SK-N-SH treated with all-trans-retinoic acid at 6 μM for 48 hours (cell line): ENCODE results near the gene SSR1.

ENCODE experiments used
- ATAC-seq: fragments of 200-7000 bp; cut with Tn5 transposase; 3 replicates; pipeline ENCODE4 v1.9.1; 2020; ENCODE audit warnings: mild to moderate bottlenecking, moderate library complexity
- ARNTL ChIP-seq: fragments of 450-650 bp; formaldehyde crosslinking; IDR thresholded peaks from 2 replicates; pipeline ENCODE4 v1.5.0; 2020; ENCODE audit warnings: low read depth, mild to moderate bottlenecking, moderate library complexity, borderline replicate concordance
- BACH2 ChIP-seq: fragments of 250-450 bp; sonication (Bioruptor Pico); IDR thresholded peaks from 2 replicates; pipeline ENCODE4 v1.9.0; 2021; ENCODE audit warnings: mild to moderate bottlenecking, borderline replicate concordance
- CSDC2 ChIP-seq: fragments of 250-450 bp; sonication (Bioruptor Pico); IDR thresholded peaks from 2 replicates; pipeline ENCODE4 v1.5.0; 2020; ENCODE audit warnings: mild to moderate bottlenecking, moderate library complexity
- ESRRG ChIP-seq: fragments of 250-450 bp; sonication (Bioruptor Pico); IDR thresholded peaks from 2 replicates; pipeline ENCODE4 v1.6.1; 2021; ENCODE audit warnings: mild to moderate bottlenecking
- GLIS3 ChIP-seq: fragments of 250-450 bp; sonication (Bioruptor Pico); IDR thresholded peaks from 2 replicates; pipeline ENCODE4 v1.5.0; 2020; ENCODE audit warnings: mild to moderate bottlenecking, moderate library complexity
- ISL1 ChIP-seq: fragments of 250-450 bp; sonication (Bioruptor Pico); IDR thresholded peaks from 2 replicates; pipeline ENCODE4 v2.1.2; 2022; ENCODE audit warnings: mild to moderate bottlenecking, moderate library complexity
- OSR1 ChIP-seq: fragments of 250-450 bp; sonication (Bioruptor Pico); IDR thresholded peaks from 2 replicates; pipeline ENCODE4 v1.8.0; 2022; ENCODE audit warnings: moderate library complexity, mild to moderate bottlenecking, inconsistent platforms
- RARB ChIP-seq: fragments of 250-450 bp; sonication (Bioruptor Pico); IDR thresholded peaks from 2 replicates; pipeline ENCODE4 v1.8.0; 2021; ENCODE audit warnings: mild to moderate bottlenecking, moderate library complexity
- SNAI2 ChIP-seq: fragments of 250-450 bp; sonication (Bioruptor Pico); IDR thresholded peaks from 2 replicates; pipeline ENCODE4 v1.5.0; 2020; ENCODE audit warnings: mild to moderate bottlenecking, moderate library complexity
- TCF4 ChIP-seq: fragments of 250-450 bp; sonication (Bioruptor Pico); IDR thresholded peaks from 2 replicates; pipeline ENCODE4 v1.8.0; 2021; ENCODE audit warnings: mild to moderate bottlenecking, moderate library complexity, borderline replicate concordance
- TOX ChIP-seq: fragments of 250-450 bp; sonication (Bioruptor Pico); IDR thresholded peaks from 2 replicates; pipeline ENCODE4 v1.8.0; 2021; ENCODE audit warnings: mild to moderate bottlenecking, moderate library complexity, borderline replicate concordance
- ZC3H10 ChIP-seq: fragments of 250-450 bp; sonication (Bioruptor Pico); IDR thresholded peaks from 2 replicates; pipeline ENCODE4 v1.5.1; 2021; ENCODE audit warnings: mild to moderate bottlenecking, moderate library complexity
- ZFP3 ChIP-seq: fragments of 250-450 bp; sonication (Bioruptor Pico); IDR thresholded peaks from 2 replicates; pipeline ENCODE4 v1.5.0; 2020; ENCODE audit warnings: mild to moderate bottlenecking, moderate library complexity
- ZNF565 ChIP-seq: fragments of 450-650 bp; formaldehyde crosslinking; conservative IDR thresholded peaks from 2 replicates; pipeline ENCODE4 v1.5.0; 2020; ENCODE audit warnings: low read depth, mild to moderate bottlenecking, moderate library complexity
- ZNF70 ChIP-seq: fragments of 450-650 bp; formaldehyde crosslinking; IDR thresholded peaks from 2 replicates; pipeline ENCODE4 v1.5.0; 2020; ENCODE audit warnings: mild to moderate bottlenecking, moderate library complexity
- TF ChIP-seq, protein P1 (sequence below): fragments of 250-450 bp; sonication (Bioruptor Pico); IDR thresholded peaks from 2 replicates; pipeline ENCODE4 v1.8.0; 2021; ENCODE audit warnings: low read depth, mild to moderate bottlenecking, moderate library complexity, borderline replicate concordance
- TF ChIP-seq, protein P2 (sequence below): fragments of 250-450 bp; sonication (Bioruptor Pico); IDR thresholded peaks from 2 replicates; pipeline ENCODE4 v1.8.0; 2020; ENCODE audit warnings: mild to moderate bottlenecking, moderate library complexity, borderline replicate concordance
- TF ChIP-seq, protein P3 (sequence below): fragments of 250-450 bp; sonication (Bioruptor Pico); IDR thresholded peaks from 2 replicates; pipeline ENCODE4 v1.5.0; 2020; ENCODE audit warnings: mild to moderate bottlenecking, moderate library complexity

SSR1 gene

DNA sequence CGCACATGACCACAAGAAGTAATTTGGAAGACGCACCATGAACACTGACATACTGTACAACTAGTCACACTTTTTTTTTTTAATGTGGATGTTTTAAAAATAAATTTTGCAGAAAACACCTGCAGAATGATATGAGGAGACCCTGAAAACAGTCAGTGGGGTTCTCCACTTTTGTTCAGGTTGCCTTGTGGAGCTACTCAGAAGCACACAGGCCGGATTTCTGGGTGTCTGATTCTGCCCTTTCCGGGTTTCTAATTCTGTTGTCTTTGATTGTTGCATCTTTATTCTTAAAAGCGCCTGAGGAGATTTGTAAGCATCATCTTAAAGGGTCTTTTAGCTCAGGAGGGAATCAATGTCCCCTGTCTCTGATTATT is 74.5 kb downstream of the SSR1 start:
- TF ChIP-seq, protein P1, sequence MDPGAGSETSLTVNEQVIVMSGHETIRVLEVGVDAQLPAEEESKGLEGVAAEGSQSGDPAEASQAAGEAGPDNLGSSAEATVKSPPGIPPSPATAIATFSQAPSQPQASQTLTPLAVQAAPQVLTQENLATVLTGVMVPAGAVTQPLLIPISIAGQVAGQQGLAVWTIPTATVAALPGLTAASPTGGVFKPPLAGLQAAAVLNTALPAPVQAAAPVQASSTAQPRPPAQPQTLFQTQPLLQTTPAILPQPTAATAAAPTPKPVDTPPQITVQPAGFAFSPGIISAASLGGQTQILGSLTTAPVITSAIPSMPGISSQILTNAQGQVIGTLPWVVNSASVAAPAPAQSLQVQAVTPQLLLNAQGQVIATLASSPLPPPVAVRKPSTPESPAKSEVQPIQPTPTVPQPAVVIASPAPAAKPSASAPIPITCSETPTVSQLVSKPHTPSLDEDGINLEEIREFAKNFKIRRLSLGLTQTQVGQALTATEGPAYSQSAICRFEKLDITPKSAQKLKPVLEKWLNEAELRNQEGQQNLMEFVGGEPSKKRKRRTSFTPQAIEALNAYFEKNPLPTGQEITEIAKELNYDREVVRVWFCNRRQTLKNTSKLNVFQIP (CRISPR knock-in tag) = no peak
- no peak for TF ChIP-seq GLIS3
- TF ChIP-seq, all 23 proteins: peak for 0
- no peak for ATAC-seq

DNA sequence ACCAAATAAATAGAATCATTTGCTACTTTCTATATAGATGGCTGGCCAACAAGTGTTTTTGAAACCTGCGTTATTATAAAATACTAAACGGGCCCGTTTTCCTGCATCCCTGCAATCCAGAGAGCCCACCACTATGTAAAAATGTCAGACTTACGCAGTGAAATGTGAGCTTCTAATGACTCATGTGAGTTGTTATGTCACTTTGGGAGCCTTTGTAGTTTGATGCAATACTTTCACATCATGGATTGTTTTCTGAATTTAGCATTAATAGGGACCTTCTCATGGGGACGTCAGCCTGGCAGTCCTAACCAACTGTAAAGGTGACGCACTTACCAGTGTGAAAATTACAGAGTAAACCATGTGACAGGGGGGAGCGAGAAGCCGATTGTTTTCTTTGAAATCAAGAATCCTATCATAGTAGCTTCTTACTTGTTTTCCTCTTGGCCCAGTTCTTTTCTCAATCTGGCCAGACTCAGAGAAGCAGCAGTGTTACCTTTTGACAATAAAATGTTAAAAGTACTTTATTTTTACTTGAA is 75.3 kb downstream of the SSR1 start:
- no peak for TF ChIP-seq ZC3H10 (CRISPR knock-in tag)
- TF ChIP-seq, protein P1 (CRISPR knock-in tag) = no peak
- TF ChIP-seq, protein P2, sequence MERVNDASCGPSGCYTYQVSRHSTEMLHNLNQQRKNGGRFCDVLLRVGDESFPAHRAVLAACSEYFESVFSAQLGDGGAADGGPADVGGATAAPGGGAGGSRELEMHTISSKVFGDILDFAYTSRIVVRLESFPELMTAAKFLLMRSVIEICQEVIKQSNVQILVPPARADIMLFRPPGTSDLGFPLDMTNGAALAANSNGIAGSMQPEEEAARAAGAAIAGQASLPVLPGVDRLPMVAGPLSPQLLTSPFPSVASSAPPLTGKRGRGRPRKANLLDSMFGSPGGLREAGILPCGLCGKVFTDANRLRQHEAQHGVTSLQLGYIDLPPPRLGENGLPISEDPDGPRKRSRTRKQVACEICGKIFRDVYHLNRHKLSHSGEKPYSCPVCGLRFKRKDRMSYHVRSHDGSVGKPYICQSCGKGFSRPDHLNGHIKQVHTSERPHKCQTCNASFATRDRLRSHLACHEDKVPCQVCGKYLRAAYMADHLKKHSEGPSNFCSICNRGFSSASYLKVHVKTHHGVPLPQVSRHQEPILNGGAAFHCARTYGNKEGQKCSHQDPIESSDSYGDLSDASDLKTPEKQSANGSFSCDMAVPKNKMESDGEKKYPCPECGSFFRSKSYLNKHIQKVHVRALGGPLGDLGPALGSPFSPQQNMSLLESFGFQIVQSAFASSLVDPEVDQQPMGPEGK = no peak
- no peak for TF ChIP-seq ZNF565 (CRISPR knock-in tag)
- ATAC-seq = no peak

DNA sequence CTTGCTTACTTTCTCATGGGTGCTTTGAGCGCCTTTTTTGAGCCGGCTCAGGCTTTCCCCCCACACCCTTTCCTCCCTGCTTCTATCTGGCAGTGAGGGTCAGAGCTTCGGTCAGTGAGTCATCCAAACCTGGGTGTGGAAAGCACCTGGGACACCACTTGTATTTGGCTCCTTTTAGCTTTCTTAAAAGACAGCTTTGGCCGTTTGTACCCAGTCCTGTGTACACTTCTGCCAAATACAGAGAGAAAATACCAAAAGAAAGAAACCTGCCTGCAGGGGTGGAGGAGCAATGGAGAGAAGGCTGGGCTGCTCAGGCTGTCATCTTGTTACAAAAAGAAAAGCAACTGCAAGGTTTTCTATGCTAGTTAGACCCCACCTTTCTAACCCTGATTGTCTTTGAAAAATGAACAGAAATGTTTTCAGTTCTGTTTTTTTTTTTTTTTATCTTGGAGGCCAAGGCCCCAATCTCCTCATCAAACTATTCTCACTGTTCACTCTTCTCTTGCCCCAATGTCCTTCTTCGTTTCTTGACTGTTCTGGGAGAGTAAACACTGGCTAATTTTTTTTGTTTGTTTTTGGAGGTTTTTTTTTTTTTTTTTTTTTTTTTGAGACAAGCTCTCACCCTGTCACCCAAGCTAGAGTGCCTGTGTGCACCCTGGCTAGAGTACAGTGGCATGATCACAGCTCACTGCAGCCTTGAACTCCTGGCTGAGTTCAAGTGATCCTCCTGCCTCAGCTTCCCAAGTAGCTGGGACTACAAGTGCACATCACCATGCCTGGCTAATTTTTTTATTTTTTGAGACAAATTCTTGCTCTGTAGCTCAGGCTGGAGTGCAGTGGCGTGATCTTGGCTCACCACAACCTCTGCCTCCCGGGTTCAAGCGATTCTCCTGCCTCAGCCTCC is 76.4 kb downstream of the SSR1 start:
- no peak for ATAC-seq
- no peak for TF ChIP-seq CSDC2 (CRISPR knock-in tag)
- no peak for TF ChIP-seq ESRRG (CRISPR knock-in tag)

DNA sequence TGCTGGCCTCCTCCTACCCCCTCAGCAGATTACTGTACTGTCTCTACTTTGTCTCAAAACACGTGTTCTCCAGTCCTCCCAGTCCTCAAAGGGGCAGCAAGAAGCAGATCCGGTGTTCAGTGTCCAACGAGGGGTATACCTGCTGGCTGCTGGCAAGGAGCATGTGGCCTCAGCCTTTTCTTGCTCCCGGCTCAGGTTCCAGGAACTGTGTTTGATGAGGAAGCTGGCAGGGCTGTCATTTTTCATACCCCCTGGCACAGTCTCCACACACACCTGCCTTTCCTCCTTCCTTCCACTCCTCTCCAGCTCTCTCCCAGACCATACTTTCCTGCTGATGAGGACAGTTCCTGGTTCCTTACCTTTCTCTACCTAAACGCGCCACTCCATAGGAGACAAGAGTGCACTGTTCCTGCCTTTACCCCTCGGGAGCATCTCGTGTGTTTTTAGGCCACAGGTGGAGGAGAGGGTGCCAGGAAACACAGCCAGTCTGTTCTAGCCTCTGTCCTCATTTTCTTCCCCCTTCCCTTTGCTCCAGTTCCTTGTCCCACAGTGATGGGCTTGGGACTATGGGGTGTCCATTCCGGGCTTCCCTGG is 77.2 kb downstream of the SSR1 start:
- TF ChIP-seq ISL1 (CRISPR knock-in tag) = no peak
- TF ChIP-seq TOX (CRISPR knock-in tag) = no peak
- TF ChIP-seq GLIS3 = no peak
- TF ChIP-seq ESRRG (CRISPR knock-in tag) = no peak
- no peak for TF ChIP-seq SNAI2 (CRISPR knock-in tag)
- no peak for TF ChIP-seq ZFP3 (CRISPR knock-in tag)
- TF ChIP-seq RARB (CRISPR knock-in tag) = no peak
- no peak for TF ChIP-seq BACH2
- TF ChIP-seq ZNF70 (CRISPR knock-in tag) = no peak
- TF ChIP-seq CSDC2 (CRISPR knock-in tag) = no peak
- TF ChIP-seq TCF4 = no peak
- TF ChIP-seq OSR1 (CRISPR knock-in tag) = no peak
- TF ChIP-seq, protein P3, sequence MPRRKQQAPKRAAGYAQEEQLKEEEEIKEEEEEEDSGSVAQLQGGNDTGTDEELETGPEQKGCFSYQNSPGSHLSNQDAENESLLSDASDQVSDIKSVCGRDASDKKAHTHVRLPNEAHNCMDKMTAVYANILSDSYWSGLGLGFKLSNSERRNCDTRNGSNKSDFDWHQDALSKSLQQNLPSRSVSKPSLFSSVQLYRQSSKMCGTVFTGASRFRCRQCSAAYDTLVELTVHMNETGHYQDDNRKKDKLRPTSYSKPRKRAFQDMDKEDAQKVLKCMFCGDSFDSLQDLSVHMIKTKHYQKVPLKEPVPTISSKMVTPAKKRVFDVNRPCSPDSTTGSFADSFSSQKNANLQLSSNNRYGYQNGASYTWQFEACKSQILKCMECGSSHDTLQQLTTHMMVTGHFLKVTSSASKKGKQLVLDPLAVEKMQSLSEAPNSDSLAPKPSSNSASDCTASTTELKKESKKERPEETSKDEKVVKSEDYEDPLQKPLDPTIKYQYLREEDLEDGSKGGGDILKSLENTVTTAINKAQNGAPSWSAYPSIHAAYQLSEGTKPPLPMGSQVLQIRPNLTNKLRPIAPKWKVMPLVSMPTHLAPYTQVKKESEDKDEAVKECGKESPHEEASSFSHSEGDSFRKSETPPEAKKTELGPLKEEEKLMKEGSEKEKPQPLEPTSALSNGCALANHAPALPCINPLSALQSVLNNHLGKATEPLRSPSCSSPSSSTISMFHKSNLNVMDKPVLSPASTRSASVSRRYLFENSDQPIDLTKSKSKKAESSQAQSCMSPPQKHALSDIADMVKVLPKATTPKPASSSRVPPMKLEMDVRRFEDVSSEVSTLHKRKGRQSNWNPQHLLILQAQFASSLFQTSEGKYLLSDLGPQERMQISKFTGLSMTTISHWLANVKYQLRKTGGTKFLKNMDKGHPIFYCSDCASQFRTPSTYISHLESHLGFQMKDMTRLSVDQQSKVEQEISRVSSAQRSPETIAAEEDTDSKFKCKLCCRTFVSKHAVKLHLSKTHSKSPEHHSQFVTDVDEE = no peak
- no peak for ATAC-seq

DNA sequence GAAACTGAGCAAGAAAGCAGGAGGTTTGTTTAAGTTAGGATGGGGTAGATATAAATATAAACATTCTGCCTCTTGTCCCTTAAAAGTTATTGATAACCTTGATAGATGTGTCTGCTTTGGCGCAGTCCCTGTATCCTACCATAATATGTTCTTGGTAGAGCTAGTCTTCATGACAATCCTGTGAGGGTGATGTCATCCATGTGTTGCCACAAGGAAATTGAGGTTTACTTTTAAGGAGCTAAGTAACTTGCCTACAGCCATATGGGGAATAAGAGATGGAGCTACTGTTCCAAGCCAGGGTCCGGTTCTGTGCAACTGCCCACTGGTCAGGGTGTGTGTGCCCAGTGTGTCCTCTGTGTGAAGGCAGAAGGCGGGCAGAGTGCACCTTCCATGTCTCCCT is 78.5 kb downstream of the SSR1 start:
- no peak for ATAC-seq

More for the DNA sequence above, 78.5 kb downstream of the SSR1 start:
- no peak for TF ChIP-seq SNAI2 (CRISPR knock-in tag)
- TF ChIP-seq ZNF565 (CRISPR knock-in tag) = no peak
- TF ChIP-seq ZC3H10 (CRISPR knock-in tag) = no peak
- TF ChIP-seq ARNTL (CRISPR knock-in tag) = no peak
- TF ChIP-seq ESRRG (CRISPR knock-in tag) = no peak
- TF ChIP-seq, protein P1 (CRISPR knock-in tag) = no peak
- TF ChIP-seq TOX (CRISPR knock-in tag) = no peak
